LHCN-M2 (cell line): ENCODE measurements around the gene TAS2R30. TPM values are rescaled to one million over a fixed set of nuclear protein-coding genes. Genes with fewer than 3 reads are reported as not detected.

Experiments
- DNase-seq: peaks from one replicate; pipeline ENCODE4 v3.0.0-alpha.2; 2012; ENCODE audit warnings: low read depth
- polyA plus RNA-seq: library from polyadenylated mRNA; unstranded; fragments of >200 nt; gene quantifications from one replicate; pipeline ENCODE4 v1.2.1, GENCODE V29; 2012; ENCODE audit warnings: missing spikeins
- total RNA-seq: library from RNA; depleted of rRNA; stranded (reverse); fragments of >200 nt; gene quantifications from 2 replicates; pipeline ENCODE4 v1.2.3, GENCODE V29; 2014; rRNA removed

TAS2R30 gene
- total RNA-seq: 0.32 and 0.57 TPM in 2 replicates
- 0.09 TPM for polyA plus RNA-seq

GRCh38 chr12:11134305-11134704 is at the start of gene TAS2R30:
Gene TAS2R30 (minus strand): TSS chr12:11134644. CDS start chr12:11134244, 400 bp downstream.
- peak; percentile 12 for DNase-seq

GRCh38 chr12:11183011-11183410 is 48.6 kb upstream of the TAS2R30 start:
- no peak for DNase-seq

- no peak for DNase-seq
Measured at GRCh38 chr12:11182529-11182928, 48.1 kb upstream of the TAS2R30 start.

- DNase-seq: no peak
Measured at GRCh38 chr12:11178250-11178649, 43.8 kb upstream of the TAS2R30 start.

- no peak for DNase-seq
Measured at GRCh38 chr12:11174022-11174421, 39.6 kb upstream of the TAS2R30 start.

- peak; percentile 24 for DNase-seq
Measured at GRCh38 chr12:11171969-11172675, 37.7 kb upstream of the TAS2R30 start.

- peak; percentile 94 for DNase-seq
Measured at GRCh38 chr12:11171145-11171968, 36.9 kb upstream of the TAS2R30 start, which contains the start of gene SMIM10L1. Gene SMIM10L1 (plus strand): TSS chr12:11171194. CDS start chr12:11171357, 163 bp downstream.

GRCh38 chr12:11170810-11171144 is 36.3 kb upstream of the TAS2R30 start:
- no peak for DNase-seq

GRCh38 chr12:11166300-11166699 is 31.9 kb upstream of the TAS2R30 start:
- DNase-seq: no peak

GRCh38 chr12:11164384-11164783 is 29.9 kb upstream of the TAS2R30 start:
- DNase-seq: no peak

GRCh38 chr12:11162502-11162901 is 28.1 kb upstream of the TAS2R30 start:
- DNase-seq: no peak

- no peak for DNase-seq
Measured at GRCh38 chr12:11158885-11159444, 24.5 kb upstream of the TAS2R30 start.

GRCh38 chr12:11154400-11154925 is 20.0 kb upstream of the TAS2R30 start:
- no peak for DNase-seq

GRCh38 chr12:11152725-11153124 is 18.3 kb upstream of the TAS2R30 start:
- DNase-seq: no peak

GRCh38 chr12:11150832-11151231 is 16.4 kb upstream of the TAS2R30 start:
- DNase-seq: no peak

GRCh38 chr12:11147420-11147819 is 13.0 kb upstream of the TAS2R30 start:
- DNase-seq: no peak

GRCh38 chr12:11144297-11144696 is 9.9 kb upstream of the TAS2R30 start:
- no peak for DNase-seq

- DNase-seq: no peak
Measured at GRCh38 chr12:11143352-11143751, 8.9 kb upstream of the TAS2R30 start.

GRCh38 chr12:11136075-11136474 is 1.6 kb upstream of the TAS2R30 start:
- DNase-seq: no peak

- no peak for DNase-seq
Measured at GRCh38 chr12:11133816-11134215, 628 bp downstream of the TAS2R30 start.

GRCh38 chr12:11133162-11133561 is 1.3 kb downstream of the TAS2R30 start:
- no peak for DNase-seq

- peak; percentile 62 for DNase-seq
Measured at GRCh38 chr12:11130999-11131398, 3.4 kb downstream of the TAS2R30 start.
